Panc1 (cell line): ENCODE data around the gene DYNLRB2. TPM values are rescaled to one million over a fixed set of nuclear protein-coding genes. Genes with fewer than 3 reads are reported as not detected.

ENCODE experiments used
- ATAC-seq: fragments of 200-7000 bp; cut with Tn5 transposase; 2 replicates; pipeline ENCODE4 v1.9.1; 2020; ENCODE audit warnings: mild to moderate bottlenecking, moderate library complexity
- BruUV-seq: library from RNA; stranded (reverse); fragments of 400-500 nt; replicated peaks from 2 replicates; lab custom pipeline; 2021; lab: Mats Ljungman, UMichigan
- CTCF ChIA-PET: fragments of 300-600 bp; sonication (Branson Sonifier 250); formaldehyde crosslinking; loops from one replicate; lab custom pipeline; 2022; ENCODE audit warnings: antibody characterized with exemption; lab: Charles Lee
- POLR2A ChIA-PET: fragments of 300-600 bp; sonication (Branson Sonifier 250); formaldehyde crosslinking; loops from one replicate; lab custom pipeline; 2022; ENCODE audit warnings: antibody characterized with exemption; lab: Charles Lee
- DNase-seq: peaks from one replicate; pipeline ENCODE4 v3.0.0-alpha.2; 2010; ENCODE audit warnings: low read depth, low spot score
- H3K27ac ChIP-seq: 2 replicates; pipeline ENCODE4 v1.5.1; 2011; ENCODE audit warnings: mild to moderate bottlenecking, low read length, inconsistent platforms
- H3K27me3 ChIP-seq: fragments of 200-500 bp; sonication (Bioruptor generic); 2 replicates; pipeline ENCODE4 v1.6.0; 2014; ENCODE audit warnings: low read length, inconsistent platforms; ENCODE audit not compliant: control insufficient read depth, insufficient read depth
- H3K36me3 ChIP-seq: fragments of 200-500 bp; sonication (Bioruptor generic); 2 replicates; pipeline ENCODE4 v1.5.1; 2014; ENCODE audit warnings: inconsistent platforms, mild to moderate bottlenecking, low read length, moderate library complexity; ENCODE audit not compliant: control insufficient read depth, insufficient read depth
- H3K4me1 ChIP-seq: 2 replicates; pipeline ENCODE4 v1.5.1; 2011; ENCODE audit warnings: inconsistent platforms, mild to moderate bottlenecking, low read length, moderate library complexity; ENCODE audit not compliant: control insufficient read depth, insufficient read depth
- H3K4me3 ChIP-seq, 2 experiments: 2 replicates each; pipeline ENCODE4 v1.5.1; 2011 to 2012; ENCODE audit warnings: low read depth in 2 of 2, low read length in 2 of 2, mild to moderate bottlenecking in 2 of 2, inconsistent platforms in 1 of 2, moderate library complexity in 1 of 2
- H3K9me3 ChIP-seq: fragments of 200-500 bp; sonication (Bioruptor generic); 2 replicates; pipeline ENCODE4 v1.5.1; 2014; ENCODE audit warnings: low read depth, mild to moderate bottlenecking, inconsistent platforms, low read length, moderate library complexity; ENCODE audit not compliant: control insufficient read depth, insufficient read depth
- CTCF ChIP-seq: fragments of 450-650 bp; IDR thresholded peaks from 2 replicates; pipeline ENCODE4 v1.5.1; 2017; ENCODE audit warnings: mild to moderate bottlenecking
- POLR2AphosphoS5 ChIP-seq: IDR thresholded peaks from 2 replicates; pipeline ENCODE4 v1.6.1; 2012; ENCODE audit warnings: mild to moderate bottlenecking, low read depth, low read length, moderate library complexity
- SIN3A ChIP-seq: IDR thresholded peaks from 2 replicates; pipeline ENCODE4 v1.6.1; 2012; ENCODE audit warnings: low read depth, mild to moderate bottlenecking, low read length, moderate library complexity, borderline replicate concordance; ENCODE audit not compliant: insufficient read depth
- TCF7L2 ChIP-seq: IDR thresholded peaks from 2 replicates; pipeline ENCODE4 v1.6.1; 2011; ENCODE audit warnings: mild to moderate bottlenecking, low read depth, low read length, inconsistent platforms
- in situ Hi-C: cut with HindIII; loops from 2 replicates; pipeline ENCODE4 v1.10.0; 2016; ENCODE audit warnings: low sequenced_read_pairs, low pct_unique_long_range_greater_than_20kb
- intact Hi-C: fragments of 100-400 bp; cut with micrococcal nuclease; formaldehyde crosslinking; loops from one replicate; pipeline ENCODE4 v1.10.0; 2022; ENCODE audit not compliant: unreplicated experiment
- total RNA-seq: library from RNA; stranded (reverse); gene quantifications from one replicate; pipeline ENCODE4 v1.2.1, GENCODE V29; 2021; ENCODE audit not compliant: unreplicated experiment
- TF ChIP-seq, protein P1 (sequence below), 2 experiments: IDR thresholded peaks; 2 replicates each; pipeline ENCODE4 v1.6.1; 2011 to 2012; ENCODE audit warnings: low read depth in 2 of 2, control low read depth in 1 of 2, low read length in 1 of 2, mild to moderate bottlenecking in 1 of 2, moderate library complexity in 1 of 2; ENCODE audit not compliant: insufficient read depth in 1 of 2

Gene DYNLRB2
- total RNA-seq, 1 experiment from 2014 or later = not detected

DNA sequence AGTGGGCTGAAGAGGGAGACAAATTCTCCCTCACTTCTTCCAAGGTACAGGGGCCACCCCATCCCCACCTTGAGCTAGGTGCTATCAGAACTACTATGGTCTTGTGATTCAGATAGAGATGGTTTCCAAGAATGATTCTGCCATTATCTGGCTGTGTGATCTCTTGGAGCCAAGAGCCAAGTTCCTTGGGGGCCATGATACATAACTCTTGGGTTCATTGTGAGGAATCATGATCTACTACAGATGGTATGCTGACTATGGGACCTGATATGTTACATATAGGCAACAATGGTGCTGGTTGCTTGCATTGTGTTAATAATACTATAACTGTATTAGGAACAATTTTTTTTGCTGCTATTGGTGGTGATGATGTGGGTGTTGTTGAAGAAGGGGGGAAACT lies 45.7 kb downstream of the DYNLRB2 start:
- Histone ChIP-seq H3K4me1 (no peaks in the 10 kb centered on the region), H3K27me3 (no peaks in the 10 kb centered on the region), H3K9me3 (no peaks in the 10 kb centered on the region), H3K27ac (no peak overlapping the region), H3K4me3 (no peak overlapping the region), H3K36me3 (no peaks in the 10 kb centered on the region)
- TF ChIP-seq POLR2AphosphoS5 = no peak
- no peak for TF ChIP-seq TCF7L2
- TF ChIP-seq CTCF = no peak
- no TSS peak for BruUV-seq
- POLR2A ChIA-PET = no interaction called here
- in situ Hi-C loops = no loop called here
- no peak for DNase-seq
- intact Hi-C loops = no loop called here
- ATAC-seq = no peak
- CTCF ChIA-PET = no interaction called here

GRCh38 chr16:80587071-80587470 lies 46.3 kb downstream of the DYNLRB2 start:
- ATAC-seq (no peak), DNase-seq (no peak)
- no TSS peak for BruUV-seq
- TF ChIP-seq CTCF (no peak), SIN3A (no peak), TCF7L2 (no peak)
- no peaks in the 10 kb centered on the region for H3K36me3 ChIP-seq
- ChIA-PET POLR2A (no interaction called here), CTCF (no interaction called here)
- no peaks in the 10 kb centered on the region for H3K9me3 ChIP-seq
- no peak overlapping the region for H3K4me3 ChIP-seq
- no peaks in the 10 kb centered on the region for H3K4me1 ChIP-seq
- H3K27ac ChIP-seq = no peak overlapping the region
- intact Hi-C loops (no loop called here), in situ Hi-C loops (no loop called here)
- no peaks in the 10 kb centered on the region for H3K27me3 ChIP-seq

DNA sequence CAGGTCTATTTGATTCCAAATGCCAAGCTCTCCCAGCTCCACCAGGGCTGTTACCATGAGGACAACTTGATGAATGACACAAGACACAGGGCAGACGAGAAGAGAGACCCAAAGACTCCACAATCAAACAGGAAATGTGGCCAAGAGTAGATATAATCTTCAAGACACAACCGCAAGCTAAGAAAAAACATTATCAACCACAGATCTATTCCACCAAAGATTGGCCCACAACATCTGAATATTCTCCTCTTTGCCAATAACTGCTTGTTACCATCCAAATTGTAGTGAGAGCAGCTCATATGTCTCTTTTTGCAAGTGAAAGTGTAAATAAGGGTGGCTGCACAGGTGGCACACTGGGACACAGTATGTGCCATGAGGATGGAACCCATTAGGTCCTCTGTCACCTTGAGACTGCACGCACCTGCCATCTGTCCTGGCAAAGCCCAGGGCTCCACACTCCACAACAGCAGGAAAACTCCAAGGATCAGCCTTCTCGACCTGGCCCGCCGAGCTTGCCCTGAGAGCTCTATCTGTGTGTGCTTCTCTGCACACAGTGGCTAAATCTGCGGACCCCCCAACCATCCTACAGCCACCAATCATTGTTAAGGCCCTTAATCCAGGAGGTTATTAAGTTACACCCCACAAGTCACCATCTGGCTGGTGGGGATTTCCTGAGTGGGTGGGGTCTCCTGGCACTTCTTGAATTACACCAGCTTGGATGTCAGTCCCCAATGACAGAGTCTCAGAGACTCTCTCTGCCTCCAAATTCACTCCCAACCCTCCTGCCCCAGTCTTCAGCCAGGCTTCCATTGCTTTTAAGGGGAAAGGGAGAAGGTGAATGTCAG lies 50.5 kb downstream of the DYNLRB2 start:
- no peaks in the 10 kb centered on the region for H3K4me1 ChIP-seq
- in situ Hi-C loops (no loop called here), intact Hi-C loops (no loop called here)
- TF ChIP-seq POLR2AphosphoS5 = no peak
- no peak for TF ChIP-seq TCF7L2
- TF ChIP-seq, protein P1, sequence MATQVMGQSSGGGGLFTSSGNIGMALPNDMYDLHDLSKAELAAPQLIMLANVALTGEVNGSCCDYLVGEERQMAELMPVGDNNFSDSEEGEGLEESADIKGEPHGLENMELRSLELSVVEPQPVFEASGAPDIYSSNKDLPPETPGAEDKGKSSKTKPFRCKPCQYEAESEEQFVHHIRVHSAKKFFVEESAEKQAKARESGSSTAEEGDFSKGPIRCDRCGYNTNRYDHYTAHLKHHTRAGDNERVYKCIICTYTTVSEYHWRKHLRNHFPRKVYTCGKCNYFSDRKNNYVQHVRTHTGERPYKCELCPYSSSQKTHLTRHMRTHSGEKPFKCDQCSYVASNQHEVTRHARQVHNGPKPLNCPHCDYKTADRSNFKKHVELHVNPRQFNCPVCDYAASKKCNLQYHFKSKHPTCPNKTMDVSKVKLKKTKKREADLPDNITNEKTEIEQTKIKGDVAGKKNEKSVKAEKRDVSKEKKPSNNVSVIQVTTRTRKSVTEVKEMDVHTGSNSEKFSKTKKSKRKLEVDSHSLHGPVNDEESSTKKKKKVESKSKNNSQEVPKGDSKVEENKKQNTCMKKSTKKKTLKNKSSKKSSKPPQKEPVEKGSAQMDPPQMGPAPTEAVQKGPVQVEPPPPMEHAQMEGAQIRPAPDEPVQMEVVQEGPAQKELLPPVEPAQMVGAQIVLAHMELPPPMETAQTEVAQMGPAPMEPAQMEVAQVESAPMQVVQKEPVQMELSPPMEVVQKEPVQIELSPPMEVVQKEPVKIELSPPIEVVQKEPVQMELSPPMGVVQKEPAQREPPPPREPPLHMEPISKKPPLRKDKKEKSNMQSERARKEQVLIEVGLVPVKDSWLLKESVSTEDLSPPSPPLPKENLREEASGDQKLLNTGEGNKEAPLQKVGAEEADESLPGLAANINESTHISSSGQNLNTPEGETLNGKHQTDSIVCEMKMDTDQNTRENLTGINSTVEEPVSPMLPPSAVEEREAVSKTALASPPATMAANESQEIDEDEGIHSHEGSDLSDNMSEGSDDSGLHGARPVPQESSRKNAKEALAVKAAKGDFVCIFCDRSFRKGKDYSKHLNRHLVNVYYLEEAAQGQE (IDR thresholded peaks at IDR 0.05; ENCODE audit: insufficient read depth in 1 of 2, low read depth in 2 of 2, low read length in 1 of 2) = no peak
- ChIA-PET POLR2A (no interaction called here), CTCF (no interaction called here)
- no peak for DNase-seq
- ATAC-seq = no peak
- no peaks in the 10 kb centered on the region for H3K36me3 ChIP-seq
- no peak overlapping the region for H3K4me3 ChIP-seq
- no TSS peak for BruUV-seq
- no peaks in the 10 kb centered on the region for H3K27me3 ChIP-seq
- H3K27ac ChIP-seq = no peak overlapping the region
- H3K9me3 ChIP-seq = no peaks in the 10 kb centered on the region
